PC-3 (cell line): ENCODE results near the gene AGAP1.

Experiments
- CTCF ChIP-seq: fragments of 300-600 bp; sonication (generic); conservative IDR thresholded peaks from 2 replicates; pipeline ENCODE4 v1.5.1; 2017; ENCODE audit warnings: antibody characterized with exemption, low read depth, mild to moderate bottlenecking, low read length
- EZH2 ChIP-seq: fragments of 300-600 bp; sonication (generic); IDR thresholded peaks from one replicate; pipeline ENCODE4 v1.6.1; 2017; ENCODE audit warnings: antibody characterized with exemption, mild to moderate bottlenecking, low read length; ENCODE audit not compliant: unreplicated experiment
- EZH2phosphoT487 ChIP-seq: fragments of 300-600 bp; sonication (generic); IDR thresholded peaks from 2 replicates; pipeline ENCODE4 v1.6.1; 2018; ENCODE audit warnings: mild to moderate bottlenecking, antibody characterized with exemption, low read length, borderline replicate concordance

DNA sequence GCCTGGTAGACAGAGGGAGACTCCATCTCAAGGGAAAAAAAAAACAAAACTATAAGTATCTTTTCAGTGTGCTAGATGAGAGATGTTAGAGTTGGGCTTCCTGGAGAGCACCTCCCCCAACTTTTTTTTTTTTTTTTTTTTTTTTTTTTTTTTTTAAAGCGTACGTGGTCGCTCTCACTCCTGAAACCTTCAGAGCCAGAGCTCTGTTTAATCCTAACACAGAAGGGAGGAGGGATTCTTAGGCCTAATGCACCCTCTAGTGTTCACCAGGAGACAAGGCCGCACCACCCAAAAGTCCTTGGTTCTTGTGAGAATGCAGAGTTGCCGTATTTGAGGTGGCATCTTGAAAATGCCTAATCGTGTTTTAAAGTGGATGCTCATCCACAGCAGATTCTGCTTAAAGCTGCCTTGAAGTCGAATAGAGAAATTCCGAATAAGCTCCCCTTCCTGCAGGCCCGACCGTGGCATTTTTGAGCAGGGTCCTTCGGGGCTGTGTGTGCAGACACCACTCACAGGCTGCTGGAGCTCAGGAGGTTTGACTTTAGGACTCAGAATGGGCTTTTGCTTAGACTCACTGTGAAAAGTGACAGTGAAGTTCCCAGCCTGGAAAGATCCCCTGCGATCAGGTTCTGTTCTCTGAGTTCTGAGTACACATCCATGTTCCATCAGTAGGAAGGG lies 252.6 kb downstream of the AGAP1 start:
- peak; percentile 79 for TF ChIP-seq CTCF
- TF ChIP-seq EZH2, result no peak
- TF ChIP-seq EZH2phosphoT487, result no peak
